IPS DF 6.9 (cell line): ENCODE results near the gene PDXK.
A peak's percentile ranks its signal among the peaks of the same experiment; 100 is the strongest.
"Not testable (repeated sequence)": the region's sequence is repeated elsewhere in the genome, so short reads cannot be mapped to it uniquely, and the experiment has no call there.

Experiments
- DNase-seq: peaks from one replicate; pipeline ENCODE4 v3.0.0-alpha.2; 2013; ENCODE audit warnings: low read depth, low spot score
- H3K27ac ChIP-seq: one replicate; pipeline ENCODE4 v1.5.1; 2013; ENCODE audit warnings: low read length, control low read depth
- H3K27me3 ChIP-seq: 2 replicates; pipeline ENCODE4 v1.6.1; 2013; ENCODE audit warnings: mild to moderate bottlenecking, low read length; ENCODE audit not compliant: control insufficient read depth, insufficient read depth
- H3K36me3 ChIP-seq: 2 replicates; pipeline ENCODE4 v1.6.1; 2013; ENCODE audit warnings: low read length; ENCODE audit not compliant: control insufficient read depth, insufficient read depth
- H3K4me1 ChIP-seq: 2 replicates; pipeline ENCODE4 v1.6.1; 2013; ENCODE audit warnings: low read length; ENCODE audit not compliant: control insufficient read depth, insufficient read depth
- H3K4me3 ChIP-seq: 2 replicates; pipeline ENCODE4 v1.5.1; 2013; ENCODE audit warnings: mild to moderate bottlenecking, low read length
- H3K9me3 ChIP-seq: 2 replicates; pipeline ENCODE4 v1.6.1; 2013; ENCODE audit warnings: low read length, inconsistent platforms; ENCODE audit not compliant: control insufficient read depth, insufficient read depth
- WGBS: extraction: QIAGEN DNeasy Blood & Tissue Kit; methylation state at CpG from one replicate; pipeline ENCODE4 v1.1.7; 2013; ENCODE audit warnings: mixed read lengths, missing lambda C conversion rate; ENCODE audit not compliant: insufficient read length, insufficient coverage; 5-methylcytosine and 5-hydroxymethylcytosine counted together

Gene PDXK

GRCh38 chr21:43718872-43719747, at the start of gene PDXK:
PDXK (plus strand) TSS chr21:43719129; CDS start chr21:43719295, 166 bp downstream.
- peak; percentile 55 for DNase-seq
- Histone ChIP-seq H3K27ac (no peak within 1 kb of the TSS), H3K4me1 (no peaks in the 10 kb centered on the region), H3K9me3 (no peaks in the 10 kb centered on the region), H3K36me3 (no peaks in the 10 kb centered on the region), H3K27me3 (no peaks in the 10 kb centered on the region), H3K4me3 (peak within 1 kb of the TSS; percentile 95)
- no CpG with 5 or more reads among the region's 117 CpGs for WGBS

GRCh38 chr21:43669828-43670605, 48.9 kb upstream of the PDXK start:
- H3K4me3 ChIP-seq, result no peak overlapping the region
- H3K27ac ChIP-seq, result no peak overlapping the region
- H3K4me1 ChIP-seq, result no peaks in the 10 kb centered on the region
- DNase-seq, result no peak
- H3K36me3 ChIP-seq, result peaks cover 8% of the 10 kb centered on the region
- H3K27me3 ChIP-seq, result no peaks in the 10 kb centered on the region
- no peaks in the 10 kb centered on the region for H3K9me3 ChIP-seq
- WGBS, result no CpG with 5 or more reads among the region's 20 CpGs

GRCh38 chr21:43675871-43676270, 43.1 kb upstream of the PDXK start:
- Histone ChIP-seq H3K27me3 (no peaks in the 10 kb centered on the region), H3K4me1 (no peaks in the 10 kb centered on the region), H3K9me3 (no peaks in the 10 kb centered on the region), H3K27ac (no peak overlapping the region), H3K4me3 (no peak overlapping the region), H3K36me3 (peaks cover 12% of the 10 kb centered on the region)
- DNase-seq, result no peak
- no CpG with 5 or more reads among the region's 3 CpGs for WGBS

GRCh38 chr21:43676391-43676790, 42.5 kb upstream of the PDXK start:
- H3K36me3 ChIP-seq, result peaks cover 12% of the 10 kb centered on the region
- WGBS, result no CpG with 5 or more reads among the region's 15 CpGs

GRCh38 chr21:43679951-43680350, 39.0 kb upstream of the PDXK start:
- no CpG with 5 or more reads among the region's 12 CpGs for WGBS
- no peaks in the 10 kb centered on the region for H3K4me1 ChIP-seq
- no peak overlapping the region for H3K27ac ChIP-seq
- DNase-seq, result no peak
- H3K9me3 ChIP-seq, result no peaks in the 10 kb centered on the region
- peaks cover 18% of the 10 kb centered on the region for H3K36me3 ChIP-seq
- H3K4me3 ChIP-seq, result no peak overlapping the region
- H3K27me3 ChIP-seq, result no peaks in the 10 kb centered on the region

More at GRCh38 chr21:43676391-43676790, 42.5 kb upstream of the PDXK start:
- Histone ChIP-seq H3K4me3 (no peak overlapping the region), H3K4me1 (no peaks in the 10 kb centered on the region), H3K9me3 (no peaks in the 10 kb centered on the region), H3K27me3 (no peaks in the 10 kb centered on the region), H3K27ac (no peak overlapping the region)
- no peak for DNase-seq

GRCh38 chr21:43680421-43680820, 38.5 kb upstream of the PDXK start:
- not testable (repeated sequence) for H3K4me3 ChIP-seq, DNase-seq, H3K4me1 ChIP-seq, H3K27me3 ChIP-seq, H3K9me3 ChIP-seq, H3K27ac ChIP-seq
- peaks cover 22% of the 10 kb centered on the region for H3K36me3 ChIP-seq
- no CpG with 5 or more reads among the region's 6 CpGs for WGBS

GRCh38 chr21:43681650-43682049, 37.3 kb upstream of the PDXK start:
- no peaks in the 10 kb centered on the region for H3K27me3 ChIP-seq
- no peak overlapping the region for H3K27ac ChIP-seq
- no peaks in the 10 kb centered on the region for H3K9me3 ChIP-seq
- no peaks in the 10 kb centered on the region for H3K4me1 ChIP-seq
- no peak overlapping the region for H3K4me3 ChIP-seq
- peaks cover 25% of the 10 kb centered on the region for H3K36me3 ChIP-seq
- no CpG with 5 or more reads among the region's 6 CpGs for WGBS
- no peak for DNase-seq

GRCh38 chr21:43684424-43684823, 34.5 kb upstream of the PDXK start:
- Histone ChIP-seq H3K9me3 (no peaks in the 10 kb centered on the region), H3K36me3 (peaks cover 50% of the 10 kb centered on the region), H3K27ac (no peak overlapping the region), H3K27me3 (no peaks in the 10 kb centered on the region), H3K4me1 (no peaks in the 10 kb centered on the region), H3K4me3 (no peak overlapping the region)
- no CpG with 5 or more reads among the region's 3 CpGs for WGBS
- no peak for DNase-seq

GRCh38 chr21:43686811-43687565, 31.9 kb upstream of the PDXK start:
- Histone ChIP-seq H3K27me3 (no peaks in the 10 kb centered on the region), H3K36me3 (peaks cover 68% of the 10 kb centered on the region), H3K4me3 (no peak overlapping the region), H3K27ac (no peak overlapping the region), H3K9me3 (no peaks in the 10 kb centered on the region), H3K4me1 (no peaks in the 10 kb centered on the region)
- no peak for DNase-seq
- whole genome bisulfite sequencing, result no CpG with 5 or more reads among the region's 21 CpGs
